Amniotic stem cell (primary cell): ENCODE results near the gene ADGRV1.
A peak's percentile ranks its signal among the peaks of the same experiment; 100 is the strongest.

Experiments used
- DNase-seq: peaks from one replicate; lab custom pipeline; 2025; lab: John Stamatoyannopoulos, UW

Gene ADGRV1

DNA sequence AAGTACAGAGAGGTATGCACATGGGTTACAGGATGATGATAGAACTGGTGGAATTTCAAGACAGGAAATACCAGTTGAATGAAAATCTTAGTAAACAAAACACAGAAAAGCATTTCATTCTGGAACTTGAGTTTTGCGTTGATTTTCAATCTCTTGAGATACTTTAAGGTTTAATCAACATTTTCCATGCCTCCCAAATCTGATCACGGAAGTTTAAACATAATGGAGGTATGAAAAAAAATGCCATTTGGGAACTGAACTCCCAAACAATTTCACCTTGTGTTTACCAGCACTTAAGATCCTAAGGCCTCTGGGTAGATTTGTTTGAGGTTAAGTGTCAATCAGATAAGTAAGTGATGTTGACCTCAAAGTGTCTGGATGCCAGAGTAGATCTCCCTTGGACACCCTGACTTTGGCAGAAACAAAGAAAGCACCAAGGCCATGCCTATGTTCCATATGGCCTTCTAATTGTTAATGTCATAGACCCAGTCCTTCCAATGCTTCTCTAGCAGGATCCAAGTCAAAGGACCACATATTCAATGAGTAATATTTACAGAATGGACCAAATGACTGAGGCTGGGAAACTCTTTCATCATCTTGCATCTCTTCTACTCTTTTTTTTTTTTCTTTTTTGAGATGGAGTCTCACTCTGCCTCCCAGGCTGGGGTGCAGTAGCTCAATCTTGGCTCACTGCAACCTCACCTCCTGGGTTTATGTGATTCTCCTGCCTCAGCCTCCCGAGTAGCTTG, 607.6 kb downstream of the ADGRV1 start:
- no peak for DNase-seq

DNA sequence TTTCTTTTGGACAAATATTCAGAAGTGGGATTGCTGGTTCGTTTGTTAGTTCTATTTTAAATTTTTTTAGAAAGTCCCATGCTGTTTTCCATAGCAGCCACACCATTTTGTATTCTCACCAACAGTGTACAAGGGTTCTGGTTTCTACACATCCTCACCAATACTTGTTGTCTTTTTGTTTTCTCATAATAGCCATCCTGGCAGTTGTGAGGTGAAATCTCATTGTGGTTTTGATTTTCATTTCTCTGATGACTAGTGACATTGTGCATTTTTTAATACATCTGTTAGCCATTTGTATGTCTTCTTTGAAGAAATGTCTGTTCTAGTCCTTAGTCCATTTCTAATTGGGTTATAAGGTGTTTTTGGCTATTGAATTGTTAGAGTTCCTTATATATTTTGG, 610.3 kb downstream of the ADGRV1 start:
- DNase-seq = no peak

GRCh38 chr5:91170266-91170665, 611.7 kb downstream of the ADGRV1 start:
- no peak for DNase-seq

GRCh38 chr5:91171322-91171721, 612.7 kb downstream of the ADGRV1 start:
- no peak for DNase-seq

- DNase-seq = no peak
Observed at GRCh38 chr5:91174396-91174795, 615.8 kb downstream of the ADGRV1 start.

DNA sequence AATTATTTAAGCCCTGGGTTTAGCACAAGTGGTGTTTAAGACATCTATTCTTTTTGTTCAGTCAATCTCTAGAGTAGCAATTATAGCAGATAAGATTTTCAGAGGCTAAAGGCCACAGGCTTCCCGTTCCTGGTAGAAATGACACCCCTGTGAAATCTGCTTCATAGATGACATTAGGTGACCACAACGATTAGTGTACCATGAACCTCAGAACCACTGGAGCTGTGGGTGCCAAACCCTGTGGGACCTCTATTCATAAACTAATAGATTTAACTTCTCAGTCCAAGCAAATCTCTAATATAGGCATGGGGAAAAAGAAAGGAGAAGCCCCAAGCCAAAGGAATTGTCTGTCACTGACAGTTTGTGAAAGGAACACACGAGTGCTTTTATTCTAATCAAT, 617.1 kb downstream of the ADGRV1 start:
- no peak for DNase-seq

- DNase-seq = no peak
Observed at GRCh38 chr5:91176288-91177016, 617.9 kb downstream of the ADGRV1 start.

- DNase-seq = no peak
Observed at GRCh38 chr5:91177085-91177484, 618.5 kb downstream of the ADGRV1 start.

DNA sequence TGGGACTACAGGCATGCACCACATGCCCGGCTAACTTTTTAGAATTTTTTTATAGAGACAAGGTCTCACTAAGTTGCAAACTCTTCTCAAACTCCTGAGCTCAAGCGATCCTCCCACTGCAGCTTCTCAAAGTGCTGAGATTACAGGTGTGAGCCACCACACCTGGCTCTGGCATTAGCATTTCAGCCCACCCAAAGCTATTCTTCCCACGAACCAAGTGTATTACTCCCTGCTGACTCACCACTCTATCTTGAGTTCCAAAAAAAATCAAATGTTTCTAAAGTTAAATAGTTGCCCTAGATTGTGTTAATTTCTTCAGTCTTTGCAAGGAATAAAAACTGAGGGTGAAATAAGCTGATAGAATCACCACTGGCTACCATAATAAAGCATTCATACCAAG, 619.0 kb downstream of the ADGRV1 start:
- DNase-seq = no peak

- no peak for DNase-seq
Observed at GRCh38 chr5:91178461-91178860, 619.9 kb downstream of the ADGRV1 start.

DNA sequence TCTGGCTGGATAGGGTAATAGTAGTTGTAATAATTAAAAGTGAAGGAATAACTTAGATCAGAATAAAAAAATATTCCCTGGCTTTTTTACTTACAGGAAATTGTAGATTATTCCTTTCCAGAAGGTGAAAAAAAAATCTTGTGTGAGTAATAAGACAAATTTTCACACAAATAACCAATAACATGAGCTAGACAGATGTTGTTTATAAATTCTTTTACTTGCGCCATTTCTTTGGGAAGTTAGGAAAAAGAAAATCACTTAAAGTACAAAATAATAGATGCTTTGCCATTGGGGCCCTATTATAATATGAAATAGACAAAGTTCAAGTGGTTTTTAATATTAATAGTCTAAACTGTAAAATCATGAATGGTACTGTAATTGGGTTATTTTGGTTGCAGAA, 620.4 kb downstream of the ADGRV1 start:
- no peak for DNase-seq

DNA sequence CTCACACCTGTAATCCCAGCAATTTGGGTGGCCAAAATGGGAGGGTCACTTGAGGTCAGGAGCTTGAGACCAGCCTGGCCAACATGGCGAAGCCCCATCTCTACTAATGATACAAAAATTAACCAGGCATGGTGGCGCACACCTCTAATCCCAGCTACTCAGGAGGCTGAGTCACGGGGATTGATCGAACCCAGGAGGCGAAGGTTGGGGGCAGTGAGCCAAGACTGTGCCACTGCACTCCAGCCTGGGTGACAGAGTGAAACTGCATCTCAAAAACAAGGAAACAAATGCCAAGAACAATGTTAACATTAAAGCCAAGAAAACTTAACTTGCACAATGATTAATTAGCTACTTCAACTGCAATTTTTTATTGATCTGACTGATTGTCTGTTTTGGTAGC, 621.9 kb downstream of the ADGRV1 start:
- no peak for DNase-seq

- no peak for DNase-seq
Observed at GRCh38 chr5:91182763-91183162, 624.2 kb downstream of the ADGRV1 start.

DNA sequence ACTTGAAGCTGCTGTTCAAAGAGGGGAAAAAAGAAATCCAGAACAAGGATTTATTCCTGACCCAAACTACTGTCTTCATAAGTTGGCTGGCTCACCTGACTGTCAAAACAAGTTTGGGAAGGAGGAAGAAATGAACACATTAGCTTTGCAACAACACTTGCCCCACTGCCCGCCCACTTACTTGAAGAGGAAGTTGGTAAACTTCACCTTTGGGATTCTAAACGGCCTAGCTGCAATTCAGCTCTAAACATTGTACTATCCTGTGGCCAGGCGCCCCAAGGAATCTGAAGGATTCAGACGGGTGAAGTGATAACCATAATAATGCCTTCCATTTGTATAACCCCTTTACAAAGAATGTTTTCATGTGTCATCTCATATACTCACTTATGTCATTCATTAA, 625.1 kb downstream of the ADGRV1 start:
- DNase-seq = no peak

GRCh38 chr5:91186101-91186500, 627.5 kb downstream of the ADGRV1 start:
- no peak for DNase-seq

DNA sequence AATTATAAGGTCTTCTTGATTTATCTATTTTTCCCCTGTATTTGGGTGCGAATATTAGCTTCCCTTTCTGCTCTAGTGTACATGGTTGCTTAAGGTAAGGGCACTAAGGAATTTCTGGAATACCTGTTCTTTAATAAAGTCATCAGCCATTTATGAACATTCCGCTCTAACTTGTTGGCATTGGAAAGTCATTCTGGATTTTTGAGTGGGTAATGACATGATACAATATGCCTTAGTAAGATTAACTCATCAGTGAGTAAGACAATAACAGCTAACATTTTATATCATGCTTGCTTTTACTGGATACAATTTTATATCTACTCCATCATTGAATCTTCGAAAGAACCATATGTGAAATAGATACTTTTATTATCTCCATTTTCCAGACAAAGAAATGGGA, 628.4 kb downstream of the ADGRV1 start:
- no peak for DNase-seq

GRCh38 chr5:91188755-91189154, 630.2 kb downstream of the ADGRV1 start:
- no peak for DNase-seq

DNA sequence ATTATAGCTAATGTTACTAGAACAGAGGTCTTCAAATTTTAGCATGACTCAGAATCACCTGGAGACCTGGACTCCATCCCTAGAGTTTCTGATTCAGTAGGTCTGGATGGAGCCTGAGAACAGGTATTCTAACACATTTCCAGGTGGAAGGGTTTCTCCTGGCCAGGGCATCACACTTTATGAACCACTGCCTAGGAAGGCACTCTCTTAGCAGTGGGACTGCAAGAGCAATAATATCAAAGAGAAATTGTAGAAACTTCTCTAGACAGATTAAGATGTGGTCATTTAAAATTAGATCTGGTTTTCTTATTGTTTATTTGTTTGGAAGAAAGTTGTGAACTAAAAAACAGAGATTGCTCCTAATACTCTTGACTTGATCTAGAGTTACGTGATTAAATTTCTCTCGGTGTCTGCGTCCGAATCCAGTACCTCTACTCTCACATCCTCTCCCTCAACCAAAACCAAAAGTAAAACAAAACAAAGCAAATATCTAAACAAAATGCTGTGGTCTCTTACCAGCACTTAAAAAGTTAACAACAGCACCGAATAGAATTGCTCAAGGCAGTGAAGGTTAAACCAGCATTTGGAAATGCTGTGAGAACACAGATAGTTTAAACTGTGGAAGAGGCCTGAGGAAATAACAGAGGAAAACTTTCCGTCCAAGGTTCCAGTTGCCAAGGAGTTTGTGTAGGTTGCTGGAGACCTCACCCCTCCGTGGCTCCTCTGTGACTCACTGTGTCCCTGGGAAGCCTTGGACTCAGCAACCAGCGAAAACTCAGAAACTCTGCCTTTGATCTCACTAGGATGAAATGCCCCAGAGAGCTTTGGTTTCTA, 631.1 kb downstream of the ADGRV1 start:
- peak; percentile 76 for DNase-seq

- DNase-seq = no peak
Observed at GRCh38 chr5:91190314-91190690, 631.7 kb downstream of the ADGRV1 start.

- DNase-seq = no peak
Observed at GRCh38 chr5:91194824-91195381, 636.3 kb downstream of the ADGRV1 start.

DNA sequence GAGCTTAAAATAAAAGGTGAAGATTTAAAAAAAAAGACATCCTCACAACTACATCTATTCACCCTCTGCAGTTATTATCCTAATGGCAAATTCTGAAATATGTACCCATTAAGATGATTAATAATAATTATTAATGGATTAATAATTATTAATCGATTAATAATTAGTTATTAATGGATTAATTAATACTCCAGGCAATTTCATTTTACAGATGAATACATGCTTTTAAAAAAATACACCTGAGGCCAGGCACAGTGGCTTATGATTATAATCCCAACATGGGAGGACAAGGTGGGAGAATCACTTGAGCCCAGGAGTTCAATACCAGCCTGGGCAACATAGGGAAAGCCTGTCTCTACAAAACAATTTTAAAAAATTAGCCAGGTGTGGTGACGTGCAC, 642.1 kb downstream of the ADGRV1 start:
- no peak for DNase-seq

- no peak for DNase-seq
Observed at GRCh38 chr5:91206103-91206502, 647.5 kb downstream of the ADGRV1 start.

DNA sequence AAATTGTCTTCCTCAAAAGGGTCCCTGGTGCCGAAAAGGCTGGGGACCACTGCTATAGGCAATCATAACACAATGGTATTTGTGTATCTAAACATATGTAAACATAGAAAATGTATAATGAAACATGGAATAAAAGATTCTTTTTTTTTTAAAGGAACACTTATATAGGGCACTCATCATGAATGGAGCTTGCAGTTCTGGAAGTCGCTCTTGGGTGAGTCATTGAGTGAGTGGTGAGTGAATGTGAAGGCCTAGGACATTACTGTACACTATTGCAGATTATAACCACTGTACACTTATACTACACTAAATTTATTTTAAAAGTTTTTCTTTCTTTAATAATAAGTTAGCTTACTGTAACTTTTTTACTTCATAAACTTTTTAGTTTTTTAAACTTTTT, 648.1 kb downstream of the ADGRV1 start:
- DNase-seq = peak; percentile 34
